GM12878 (cell line): Measurements from ENCODE around the gene CCDC88C. TPM values are rescaled to one million over a fixed set of nuclear protein-coding genes. Genes with fewer than 3 reads are reported as not detected.
A peak's percentile ranks its signal among the peaks of the same experiment; 100 is the strongest.

Source experiments
- ATAC-seq: fragments of 200-7000 bp; cut with Tn5 transposase; 3 replicates; pipeline ENCODE4 v1.9.1; 2020; ENCODE audit warnings: mild to moderate bottlenecking, moderate library complexity
- BruUV-seq: library from RNA; stranded (reverse); fragments of 400-500 nt; replicated peaks from 2 replicates; lab custom pipeline; 2021; lab: Mats Ljungman, UMichigan
- CTCF ChIA-PET: fragments of 300-600 bp; sonication (Branson Sonifier 250); formaldehyde crosslinking; extraction: SDS; loops from one replicate; lab custom pipeline; 2021; ENCODE audit warnings: inconsistent platforms; lab: Yijun Ruan, JAX
- POLR2A ChIA-PET: fragments of 350-600 bp; formaldehyde crosslinking; extraction: SDS; loops from one replicate; lab custom pipeline; 2021; ENCODE audit warnings: inconsistent platforms; lab: Charles Lee
- RAD21 ChIA-PET: fragments of 300-600 bp; sonication (Branson Sonifier 250); formaldehyde crosslinking; loops from one replicate; lab custom pipeline; 2023; ENCODE audit warnings: antibody characterized with exemption; ENCODE audit not compliant: unreplicated experiment; lab: Charles Lee
- SMC1A ChIA-PET: fragments of 300-600 bp; sonication (Branson Sonifier 250); formaldehyde crosslinking; loops from one replicate; lab custom pipeline; 2023; ENCODE audit not compliant: unreplicated experiment, uncharacterized antibody; lab: Charles Lee
- DNase-seq: peaks from one replicate; pipeline ENCODE4 v3.0.0-alpha.2; 2011; ENCODE audit warnings: low read depth, low spot score
- FAIRE-seq: peaks from 3 replicates; lab custom pipeline; 2011; peaks lifted over from hg19 to GRCh38; lab: Jason Lieb, UNC
- H2AFZ ChIP-seq: 2 replicates; pipeline ENCODE4 v1.6.0; 2011; ENCODE audit warnings: low read depth, low read length, control low read depth; ENCODE audit not compliant: control insufficient read depth
- H3K27ac ChIP-seq: 2 replicates; pipeline ENCODE4 v1.5.1; 2011; ENCODE audit warnings: control low read depth; ENCODE audit not compliant: control insufficient read depth, insufficient read depth
- H3K27me3 ChIP-seq, 2 experiments: replicated peaks in 1 of 2; 2 replicates each; pipeline versions ENCODE4 v1.6.0 to v1.6.1; 2011; ENCODE audit warnings: low read length in 1 of 2; ENCODE audit not compliant: control insufficient read depth in 2 of 2, insufficient read depth in 2 of 2
- H3K36me3 ChIP-seq, 2 experiments: 2 replicates each; pipeline ENCODE4 v1.5.1; 2011; ENCODE audit warnings: low read length in 1 of 2; ENCODE audit not compliant: control insufficient read depth in 2 of 2, insufficient read depth in 2 of 2
- H3K4me1 ChIP-seq: 2 replicates; pipeline ENCODE4 v1.6.1; 2011; ENCODE audit warnings: mild to moderate bottlenecking, low read length, moderate library complexity, mixed read lengths; ENCODE audit not compliant: control insufficient read depth, insufficient read depth
- H3K4me2 ChIP-seq: 2 replicates; pipeline ENCODE4 v1.6.0; 2011; ENCODE audit warnings: control low read depth; ENCODE audit not compliant: control insufficient read depth, insufficient read depth
- H3K4me3 ChIP-seq: fragments of 200-600 bp; sonication (generic); 2 replicates; pipeline ENCODE4 v1.5.1; 2016
- H3K79me2 ChIP-seq: 2 replicates; pipeline ENCODE4 v1.6.0; 2011; ENCODE audit warnings: low read length; ENCODE audit not compliant: control insufficient read depth, insufficient read depth
- H3K9ac ChIP-seq: 2 replicates; pipeline ENCODE4 v1.8.0; 2011; ENCODE audit warnings: low read length, control low read depth, mixed read lengths; ENCODE audit not compliant: control insufficient read depth, insufficient read depth
- H3K9me3 ChIP-seq: replicated peaks from 3 replicates; pipeline ENCODE4 v1.5.1; 2011; ENCODE audit warnings: mild to moderate bottlenecking, low read length; ENCODE audit not compliant: control insufficient read depth, insufficient read depth
- H4K20me1 ChIP-seq: 2 replicates; pipeline ENCODE4 v1.6.0; 2011; ENCODE audit not compliant: control insufficient read depth, insufficient read depth
- HCFC1 ChIP-seq: fragments of 150-350 bp; IDR thresholded peaks from 2 replicates; pipeline ENCODE4 v1.6.1; 2014; ENCODE audit warnings: low read length
- HDAC2 ChIP-seq: fragments of 200-600 bp; sonication (generic); IDR thresholded peaks from 2 replicates; pipeline ENCODE4 v1.6.1; 2017
- IKZF1 ChIP-seq: fragments of 450-650 bp; conservative IDR thresholded peaks from 2 replicates; pipeline ENCODE4 v1.6.1; 2017; ENCODE audit warnings: antibody characterized with exemption, mild to moderate bottlenecking
- NR2C2 ChIP-seq: IDR thresholded peaks from 2 replicates; pipeline ENCODE4 v1.6.1; 2011; ENCODE audit warnings: borderline replicate concordance, low read depth; ENCODE audit not compliant: control insufficient read depth, insufficient read length
- SMARCA5 ChIP-seq: fragments of 450-650 bp; IDR thresholded peaks from 2 replicates; pipeline ENCODE4 v1.6.1; 2017; ENCODE audit warnings: mild to moderate bottlenecking
- WRNIP1 ChIP-seq: IDR thresholded peaks from 2 replicates; pipeline ENCODE4 v1.6.1; 2011; ENCODE audit warnings: low read depth, low read length, improper control_type of control experiment, borderline replicate concordance
- ZNF622 ChIP-seq: fragments of 450-650 bp; IDR thresholded peaks from 2 replicates; pipeline ENCODE4 v1.6.1; 2017; ENCODE audit warnings: mild to moderate bottlenecking, inconsistent platforms
- WGBS: methylation state at CpG from one replicate; pipeline ENCODE4 v1.1.6; 2016; ENCODE audit warnings: low lambda C conversion rate; ENCODE audit not compliant: insufficient replicate concordance, insufficient coverage; ENCODE audit errors: missing lambda C conversion rate; 5-methylcytosine and 5-hydroxymethylcytosine counted together
- in situ Hi-C: fragments of 300-500 bp; cut with MboI; formaldehyde crosslinking; loops from 9 replicates; pipeline ENCODE4 v1.14.3; 2018; ENCODE audit warnings: mixed read lengths
- intact Hi-C: fragments of 100-400 bp; cut with micrococcal nuclease; formaldehyde crosslinking; loops from one replicate; pipeline ENCODE4 v1.14.2; 2022; ENCODE audit not compliant: unreplicated experiment
- polyA plus RNA-seq, 11 experiments: library from polyadenylated mRNA; depleted of rRNA in 4 of 11; unstranded in 6 of 11; stranded (reverse) in 5 of 11; fragments of >200 nt; fragmentation: Nextera tagmentation in 4 of 11; fragmentation: Illumina TruSeq in 1 of 11; extraction: Ambion mirVana in 4 of 11; extraction: Trizol in 1 of 11; gene quantifications; 1 replicate in 1 of 11; 2 replicates in 10 of 11; pipeline versions ENCODE4 v1.2.1 to v1.2.3, GENCODE V29; 2011 to 2016; ENCODE audit warnings: inconsistent platforms in 2 of 11, missing spikeins in 2 of 11, low read depth in 1 of 11
- total RNA-seq, 4 experiments: library from RNA; depleted of rRNA in 3 of 4; stranded (reverse); fragments of >200 nt in 3 of 4; fragmentation: Illumina TruSeq in 1 of 4; extraction: Trizol in 1 of 4; gene quantifications; 2 replicates each; pipeline versions ENCODE4 v1.2.1 to v1.2.3, GENCODE V29; 2013 to 2021

Gene CCDC88C
- total and polyA plus RNA-seq, 10 of the 15 experiments (the other 5 are each of a cell fraction or from before 2014, with no cell fraction given): 4.0 to 79.6 (median 36.6) TPM

DNA sequence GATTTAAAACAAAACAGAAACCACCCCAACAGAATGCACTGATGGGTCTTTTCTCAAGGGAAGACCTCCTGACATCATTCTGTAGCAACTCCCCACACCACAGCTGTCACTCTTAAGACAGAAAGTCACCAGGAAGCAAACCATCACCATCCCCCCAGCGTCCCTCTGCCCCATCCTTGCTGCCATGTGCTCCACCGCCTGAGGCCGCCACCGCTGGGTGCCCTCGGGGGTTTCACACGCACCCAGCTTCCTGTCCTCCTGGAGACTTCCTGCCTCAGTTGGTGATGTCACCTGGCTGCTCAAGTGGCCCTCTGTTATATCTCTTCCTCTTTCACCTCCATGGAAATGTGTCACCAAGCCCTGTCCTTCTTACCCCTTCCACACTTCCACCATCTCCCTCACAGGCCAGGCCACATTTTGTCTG is 101.8 kb downstream of the CCDC88C start (continued):
- TF ChIP-seq IKZF1: peak; percentile 84
- TF ChIP-seq, all 136 proteins: peak for 54

DNA sequence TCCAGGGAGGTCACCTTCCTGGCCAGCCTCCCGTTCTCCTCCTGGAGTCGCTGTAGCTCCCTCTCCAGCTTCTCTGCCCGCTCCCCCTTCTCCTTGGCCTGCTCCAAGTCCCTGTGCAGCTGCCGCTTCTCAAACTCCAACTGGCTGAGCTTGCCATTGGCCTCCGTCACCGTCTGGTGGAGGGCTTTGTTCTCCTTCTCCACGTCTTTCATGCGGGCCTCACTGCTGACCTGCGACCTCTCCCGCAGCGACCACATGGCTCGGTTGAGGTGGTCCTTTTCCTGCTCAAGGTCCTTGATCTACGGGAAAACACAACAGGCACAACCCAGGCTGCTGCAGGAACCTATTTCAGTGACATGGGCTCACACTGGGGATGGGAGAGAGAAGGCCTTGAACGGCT is 103.8 kb downstream of the CCDC88C start:
- BruUV-seq: no TSS peak
- in situ Hi-C loops: no loop called here
- Histone ChIP-seq H3K36me3 (peaks cover 40 to 54% of the 10 kb centered on the region in 2 experiments), H2AFZ (no peak overlapping the region), H3K9ac (no peak overlapping the region), H3K79me2 (peaks cover 15% of the 10 kb centered on the region), H3K27me3 (no peaks in the 10 kb centered on the region), H3K4me3 (no peak overlapping the region), H3K27ac (no peak overlapping the region), H3K9me3 (no peaks in the 10 kb centered on the region), H3K4me2 (no peak overlapping the region), H3K4me1 (peaks cover 36% of the 10 kb centered on the region), H4K20me1 (no peaks in the 10 kb centered on the region)
- RAD21 ChIA-PET: interaction anchor here (1.0 kb wide), 2 partner anchors 28 to 106 kb away, joined by 3 read pairs; no protein-coding TSS in a partner anchor
- CTCF ChIA-PET: interaction anchor here (1.2 to 2.7 kb wide), 2 partner anchors 27 to 105 kb away, joined by 3 to 9 read pairs; partner anchors contain the start of gene CCDC88C
- ATAC-seq: no peak
- DNase-seq: no peak
- no peak for TF ChIP-seq HCFC1
- no peak for TF ChIP-seq WRNIP1
- no peak for TF ChIP-seq SMARCA5
- TF ChIP-seq ZNF622: no peak
- no peak for TF ChIP-seq HDAC2
- no peak for TF ChIP-seq NR2C2
- no peak for FAIRE-seq
- SMC1A ChIA-PET: interaction anchor here (0.6 to 1.1 kb wide), 3 partner anchors 10 to 139 kb away, joined by 3 to 4 read pairs (median 3); no protein-coding TSS in a partner anchor
- POLR2A ChIA-PET: interaction anchor here (1.0 kb wide), 1 partner anchor 58 kb away, joined by 3 read pairs; no protein-coding TSS in a partner anchor
- intact Hi-C loops: no loop called here
- WGBS: 85% methylated on average over 13 of the region's 14 CpGs
